ENCODE results near the gene ECI2. TPM values are rescaled to one million over a fixed set of nuclear protein-coding genes. Genes with fewer than 3 reads are reported as not detected.

The ECI2 gene
- total and polyA plus RNA-seq, 10 of the 15 experiments (the other 5 are each of a cell fraction or from before 2014, with no cell fraction given), result 38.7 to 129 (median 60.1) TPM

DNA sequence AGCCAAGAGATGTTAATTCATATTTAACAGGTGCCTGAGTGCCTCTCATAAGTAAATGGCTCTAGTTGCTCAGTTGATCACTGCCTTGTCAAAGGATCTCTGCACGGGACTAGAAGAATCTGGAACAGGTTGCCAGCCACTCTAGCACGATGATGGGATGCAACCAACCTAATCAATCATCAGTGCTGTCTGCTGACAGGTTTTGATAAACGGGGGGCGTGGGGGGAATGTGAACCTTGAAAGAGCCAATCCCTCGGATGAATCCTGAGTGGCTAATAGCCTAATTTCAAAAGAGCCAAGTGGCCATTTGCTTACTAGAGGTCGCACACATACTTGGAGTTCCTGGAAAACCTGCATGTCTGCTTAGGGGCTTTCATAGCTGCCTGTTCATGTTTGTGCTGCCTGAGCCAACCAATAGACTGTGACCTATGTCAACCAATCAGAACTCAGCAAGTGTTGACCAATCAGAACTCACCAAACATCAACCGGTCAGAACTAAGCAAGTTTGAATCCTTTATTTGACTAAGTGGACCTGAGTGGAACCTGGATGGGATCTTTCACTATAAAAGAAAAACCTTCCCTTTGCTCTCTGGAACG, 43.5 kb upstream of the ECI2 start (continued):
- TF ChIP-seq PAX8 (IDR thresholded peaks at IDR 0.05) (no peak), TBL1XR1 (IDR thresholded peaks at IDR 0.05; ENCODE audit: low read depth, low read length) (no peak), STAT3 (IDR thresholded peaks at IDR 0.05; ENCODE audit: low read depth, low read length) (no peak), ZNF274 (IDR thresholded peaks at IDR 0.05; ENCODE audit: insufficient read depth, insufficient read length) (no peak), TCF3 (IDR thresholded peaks at IDR 0.05; ENCODE audit: borderline replicate concordance, insufficient read depth, low read depth, low read length) (no peak), IKZF1 (conservative IDR thresholded peaks at IDR 0.05) (no peak), SPI1 (IDR thresholded peaks at IDR 0.05; ENCODE audit: borderline replicate concordance, insufficient read depth, low read depth, low read length) (no peak), FOS (IDR thresholded peaks at IDR 0.05; ENCODE audit: borderline replicate concordance, extremely low read depth, insufficient read length) (no peak), TCF7 (IDR thresholded peaks at IDR 0.05; ENCODE audit: borderline replicate concordance) (no peak), ETV6 (conservative IDR thresholded peaks at IDR 0.05 in 1 of 2, IDR thresholded peaks at IDR 0.05 in 1 of 2; ENCODE audit: borderline replicate concordance in 1 of 2, low read depth in 1 of 2) (no peak)
- TF ChIP-seq, protein P1, sequence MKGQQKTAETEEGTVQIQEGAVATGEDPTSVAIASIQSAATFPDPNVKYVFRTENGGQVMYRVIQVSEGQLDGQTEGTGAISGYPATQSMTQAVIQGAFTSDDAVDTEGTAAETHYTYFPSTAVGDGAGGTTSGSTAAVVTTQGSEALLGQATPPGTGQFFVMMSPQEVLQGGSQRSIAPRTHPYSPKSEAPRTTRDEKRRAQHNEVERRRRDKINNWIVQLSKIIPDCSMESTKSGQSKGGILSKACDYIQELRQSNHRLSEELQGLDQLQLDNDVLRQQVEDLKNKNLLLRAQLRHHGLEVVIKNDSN (IDR thresholded peaks at IDR 0.05; ENCODE audit: borderline replicate concordance, extremely low read length, insufficient read depth, low read depth, low read length), result no peak

DNA sequence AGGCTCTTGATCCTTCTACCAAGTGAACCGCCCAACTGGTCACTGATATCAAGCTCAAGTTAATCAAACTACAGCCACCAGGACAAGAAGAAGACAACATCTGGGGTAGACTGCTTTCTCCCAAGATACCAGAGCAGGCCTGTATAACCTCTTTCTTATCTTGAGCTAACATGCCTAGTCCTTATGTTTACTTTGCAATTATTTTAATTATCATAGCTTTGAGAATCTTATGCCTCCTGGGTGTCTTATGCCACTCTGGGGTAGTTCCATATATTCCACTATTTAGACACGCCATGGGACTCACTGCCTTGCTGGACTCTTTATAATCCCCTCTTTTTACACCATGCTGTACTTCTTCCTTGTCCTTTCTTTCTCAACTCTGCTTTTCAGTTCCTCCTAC, 41.5 kb upstream of the ECI2 start:
- TF ChIP-seq BHLHE40 (IDR thresholded peaks at IDR 0.05; ENCODE audit: borderline replicate concordance in 1 of 2, low read depth in 2 of 2, low read length in 1 of 2) (no peak), CHD1 (IDR thresholded peaks at IDR 0.05; ENCODE audit: low read depth, low read length) (no peak), RFX5 (IDR thresholded peaks at IDR 0.05; ENCODE audit: low read depth, low read length) (no peak)
- TF ChIP-seq, protein P2, sequence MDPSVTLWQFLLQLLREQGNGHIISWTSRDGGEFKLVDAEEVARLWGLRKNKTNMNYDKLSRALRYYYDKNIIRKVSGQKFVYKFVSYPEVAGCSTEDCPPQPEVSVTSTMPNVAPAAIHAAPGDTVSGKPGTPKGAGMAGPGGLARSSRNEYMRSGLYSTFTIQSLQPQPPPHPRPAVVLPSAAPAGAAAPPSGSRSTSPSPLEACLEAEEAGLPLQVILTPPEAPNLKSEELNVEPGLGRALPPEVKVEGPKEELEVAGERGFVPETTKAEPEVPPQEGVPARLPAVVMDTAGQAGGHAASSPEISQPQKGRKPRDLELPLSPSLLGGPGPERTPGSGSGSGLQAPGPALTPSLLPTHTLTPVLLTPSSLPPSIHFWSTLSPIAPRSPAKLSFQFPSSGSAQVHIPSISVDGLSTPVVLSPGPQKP (IDR thresholded peaks at IDR 0.05; ENCODE audit: low read depth, low read length), result no peak
- TF ChIP-seq, protein P3, sequence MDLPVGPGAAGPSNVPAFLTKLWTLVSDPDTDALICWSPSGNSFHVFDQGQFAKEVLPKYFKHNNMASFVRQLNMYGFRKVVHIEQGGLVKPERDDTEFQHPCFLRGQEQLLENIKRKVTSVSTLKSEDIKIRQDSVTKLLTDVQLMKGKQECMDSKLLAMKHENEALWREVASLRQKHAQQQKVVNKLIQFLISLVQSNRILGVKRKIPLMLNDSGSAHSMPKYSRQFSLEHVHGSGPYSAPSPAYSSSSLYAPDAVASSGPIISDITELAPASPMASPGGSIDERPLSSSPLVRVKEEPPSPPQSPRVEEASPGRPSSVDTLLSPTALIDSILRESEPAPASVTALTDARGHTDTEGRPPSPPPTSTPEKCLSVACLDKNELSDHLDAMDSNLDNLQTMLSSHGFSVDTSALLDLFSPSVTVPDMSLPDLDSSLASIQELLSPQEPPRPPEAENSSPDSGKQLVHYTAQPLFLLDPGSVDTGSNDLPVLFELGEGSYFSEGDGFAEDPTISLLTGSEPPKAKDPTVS (IDR thresholded peaks at IDR 0.05; ENCODE audit: low read depth, low read length), result no peak
- TF ChIP-seq, protein P4, sequence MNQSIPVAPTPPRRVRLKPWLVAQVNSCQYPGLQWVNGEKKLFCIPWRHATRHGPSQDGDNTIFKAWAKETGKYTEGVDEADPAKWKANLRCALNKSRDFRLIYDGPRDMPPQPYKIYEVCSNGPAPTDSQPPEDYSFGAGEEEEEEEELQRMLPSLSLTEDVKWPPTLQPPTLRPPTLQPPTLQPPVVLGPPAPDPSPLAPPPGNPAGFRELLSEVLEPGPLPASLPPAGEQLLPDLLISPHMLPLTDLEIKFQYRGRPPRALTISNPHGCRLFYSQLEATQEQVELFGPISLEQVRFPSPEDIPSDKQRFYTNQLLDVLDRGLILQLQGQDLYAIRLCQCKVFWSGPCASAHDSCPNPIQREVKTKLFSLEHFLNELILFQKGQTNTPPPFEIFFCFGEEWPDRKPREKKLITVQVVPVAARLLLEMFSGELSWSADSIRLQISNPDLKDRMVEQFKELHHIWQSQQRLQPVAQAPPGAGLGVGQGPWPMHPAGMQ (IDR thresholded peaks at IDR 0.05; ENCODE audit: borderline replicate concordance), result no peak
- RAD21 ChIA-PET (ENCODE audit: unreplicated experiment), result no interaction called here
- ATAC-seq, result no peak
- FAIRE-seq, result no peak
- no peak for DNase-seq (ENCODE audit: low read depth, low spot score)
- no peaks in the 10 kb centered on the region for H3K9me3 ChIP-seq (replicated peaks; ENCODE audit: control insufficient read depth, insufficient read depth, low read length)
- BruUV-seq (replicated peaks), result no TSS peak
- in situ Hi-C loops (cut with MboI) (no loop called here), intact Hi-C loops (cut with micrococcal nuclease; ENCODE audit: unreplicated experiment) (no loop called here)
- no peaks in the 10 kb centered on the region for H3K36me3 ChIP-seq (ENCODE audit: control insufficient read depth in 2 of 2, insufficient read depth in 2 of 2, low read length in 1 of 2)
- H4K20me1 ChIP-seq (ENCODE audit: control insufficient read depth, insufficient read depth), result no peaks in the 10 kb centered on the region
- no peaks in the 10 kb centered on the region for H3K79me2 ChIP-seq (ENCODE audit: control insufficient read depth, insufficient read depth, low read length)
- no peak overlapping the region for H3K4me3 ChIP-seq
- H3K27ac ChIP-seq (ENCODE audit: control insufficient read depth, insufficient read depth), result no peak overlapping the region
- no peak overlapping the region for H3K9ac ChIP-seq (ENCODE audit: control insufficient read depth, insufficient read depth, low read length)
- no peak overlapping the region for H2AFZ ChIP-seq (ENCODE audit: control insufficient read depth, low read depth, low read length)
- 14% methylated on average over 2 of the region's 2 CpGs for WGBS (ENCODE audit: insufficient coverage, insufficient replicate concordance, low lambda C conversion rate, missing lambda C conversion rate)
- H3K27me3 ChIP-seq (replicated peaks in 1 of 2; ENCODE audit: control insufficient read depth in 2 of 2, insufficient read depth in 2 of 2, low read length in 1 of 2), result no peaks in the 10 kb centered on the region; a peak in 2 of 4 replicates
- SMC1A ChIA-PET (ENCODE audit: uncharacterized antibody, unreplicated experiment), result interaction anchor here (2.4 kb wide), 1 partner anchor 11 kb away, joined by 8 read pairs; no protein-coding TSS in a partner anchor
- H3K4me1 ChIP-seq (ENCODE audit: control insufficient read depth, insufficient read depth, low read length), result no peaks in the 10 kb centered on the region
- H3K4me2 ChIP-seq (ENCODE audit: control insufficient read depth, insufficient read depth), result no peak overlapping the region
- POLR2A ChIA-PET, result no interaction called here
- CTCF ChIA-PET, result no interaction called here
